Sigmoid colon (tissue), 4 donors: Measurements from ENCODE around the gene LSM14A.

ENCODE experiments used
- EP300 ChIP-seq, 4 donors: sonication (generic); formaldehyde crosslinking; IDR thresholded peaks; one replicate each; pipeline ENCODE4 v1.6.1; 2017; ENCODE audit warnings: antibody characterized with exemption in 4 of 4
- POLR2A ChIP-seq, 2 donors: fragments of 450-650 bp; IDR thresholded peaks; one replicate each; pipeline ENCODE4 v1.6.1; 2016; ENCODE audit warnings: antibody characterized with exemption in 2 of 2, mild to moderate bottlenecking in 2 of 2, moderate library complexity in 2 of 2
- POLR2AphosphoS5 ChIP-seq, 4 donors: sonication (generic); formaldehyde crosslinking; IDR thresholded peaks; one replicate each; pipeline ENCODE4 v1.6.1; 2017; ENCODE audit warnings: antibody characterized with exemption in 4 of 4
- TF ChIP-seq, protein P1 (sequence below), 4 experiments: fragments of 450-650 bp in 3 of 4; fragments of 200-600 bp in 1 of 4; IDR thresholded peaks; one replicate each; pipeline ENCODE4 v1.5.1; 2016 to 2019; ENCODE audit warnings: antibody characterized with exemption in 4 of 4, mild to moderate bottlenecking in 3 of 4, moderate library complexity in 2 of 4

DNA sequence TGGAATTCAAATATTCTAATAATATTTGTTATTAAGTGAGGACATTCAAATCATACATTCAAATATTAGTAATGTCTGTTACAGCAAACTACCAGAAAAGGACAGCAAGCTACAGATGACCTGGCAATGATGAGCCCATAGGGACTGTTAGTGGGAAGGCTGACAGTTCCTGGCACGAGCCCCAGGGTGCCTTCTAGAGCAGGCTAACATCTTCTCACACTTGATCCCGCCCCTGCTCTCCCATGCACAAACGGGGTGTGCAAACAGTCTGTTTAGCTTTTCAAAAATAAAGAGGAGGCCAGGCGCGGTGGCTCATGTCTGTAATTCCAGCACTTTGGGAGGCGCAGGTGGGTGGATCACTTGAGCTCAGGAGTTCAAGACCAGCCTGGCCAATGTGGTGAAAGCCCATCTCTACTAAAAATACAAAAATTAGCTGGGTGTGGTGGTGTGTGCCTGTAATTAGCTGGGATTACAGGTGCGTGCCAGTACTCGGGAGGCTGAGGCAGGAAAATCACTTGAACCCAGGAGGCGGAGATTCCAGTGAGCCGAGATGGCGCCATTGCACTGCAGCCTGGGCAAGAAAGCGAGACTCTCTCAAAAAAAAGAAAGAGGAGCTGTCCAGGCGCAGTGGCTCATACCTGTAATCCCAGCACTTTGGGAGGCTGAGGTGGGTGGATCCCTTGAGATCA lies 72.5 kb downstream of the LSM14A start:
- TF ChIP-seq, protein P1, sequence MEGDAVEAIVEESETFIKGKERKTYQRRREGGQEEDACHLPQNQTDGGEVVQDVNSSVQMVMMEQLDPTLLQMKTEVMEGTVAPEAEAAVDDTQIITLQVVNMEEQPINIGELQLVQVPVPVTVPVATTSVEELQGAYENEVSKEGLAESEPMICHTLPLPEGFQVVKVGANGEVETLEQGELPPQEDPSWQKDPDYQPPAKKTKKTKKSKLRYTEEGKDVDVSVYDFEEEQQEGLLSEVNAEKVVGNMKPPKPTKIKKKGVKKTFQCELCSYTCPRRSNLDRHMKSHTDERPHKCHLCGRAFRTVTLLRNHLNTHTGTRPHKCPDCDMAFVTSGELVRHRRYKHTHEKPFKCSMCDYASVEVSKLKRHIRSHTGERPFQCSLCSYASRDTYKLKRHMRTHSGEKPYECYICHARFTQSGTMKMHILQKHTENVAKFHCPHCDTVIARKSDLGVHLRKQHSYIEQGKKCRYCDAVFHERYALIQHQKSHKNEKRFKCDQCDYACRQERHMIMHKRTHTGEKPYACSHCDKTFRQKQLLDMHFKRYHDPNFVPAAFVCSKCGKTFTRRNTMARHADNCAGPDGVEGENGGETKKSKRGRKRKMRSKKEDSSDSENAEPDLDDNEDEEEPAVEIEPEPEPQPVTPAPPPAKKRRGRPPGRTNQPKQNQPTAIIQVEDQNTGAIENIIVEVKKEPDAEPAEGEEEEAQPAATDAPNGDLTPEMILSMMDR (IDR thresholded peaks at IDR 0.05), result no peak
- TF ChIP-seq EP300 (IDR thresholded peaks at IDR 0.05) (no peak), POLR2A (IDR thresholded peaks at IDR 0.05) (no peak), POLR2AphosphoS5 (IDR thresholded peaks at IDR 0.05) (no peak)
